Measurements from ENCODE around the gene ECHS1.
A peak's percentile ranks its signal among the peaks of the same experiment; 100 is the strongest.
"Not testable (repeated sequence)": the region's sequence is repeated elsewhere in the genome, so short reads cannot be mapped to it uniquely, and the experiment has no call there.

Gene ECHS1

GRCh38 chr10:133399123-133399601, 26.0 kb upstream of the ECHS1 start:
- no peak for DNase-seq (ENCODE audit: low read depth in 2 of 2)

- no peak for DNase-seq (ENCODE audit: low read depth in 2 of 2)
Observed at GRCh38 chr10:133397938-133398337, 24.8 kb upstream of the ECHS1 start.

DNA sequence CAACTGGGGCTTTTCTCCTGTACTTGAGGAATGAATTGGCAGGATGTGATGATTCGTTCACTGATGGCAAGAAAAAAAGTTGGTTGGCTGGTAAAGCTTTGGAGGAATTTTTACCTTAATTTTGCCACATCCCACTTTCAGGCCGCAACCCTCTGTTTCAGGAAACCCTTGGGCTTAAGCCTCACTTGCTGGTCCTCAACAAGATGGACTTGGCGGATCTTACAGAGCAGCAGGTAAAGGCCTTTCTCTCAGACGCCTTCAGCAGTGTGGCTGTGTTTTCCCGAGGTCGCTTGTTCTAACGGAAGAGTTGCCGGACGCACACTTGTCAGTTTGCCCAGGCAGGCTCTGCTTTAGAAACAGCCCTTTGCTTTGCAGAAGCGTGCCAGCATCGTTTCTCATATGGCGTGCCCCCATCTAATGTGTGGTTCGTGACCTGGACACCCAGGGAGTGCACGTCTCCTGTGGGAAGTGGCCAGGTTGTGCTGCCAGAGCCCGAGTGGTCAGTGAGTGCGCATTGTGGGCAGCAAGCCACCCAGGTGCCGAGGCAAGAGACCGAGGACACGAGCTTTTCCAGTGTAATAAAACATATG, 23.0 kb upstream of the ECHS1 start:
- DNase-seq (ENCODE audit: low read depth in 2 of 2): no peak

DNA sequence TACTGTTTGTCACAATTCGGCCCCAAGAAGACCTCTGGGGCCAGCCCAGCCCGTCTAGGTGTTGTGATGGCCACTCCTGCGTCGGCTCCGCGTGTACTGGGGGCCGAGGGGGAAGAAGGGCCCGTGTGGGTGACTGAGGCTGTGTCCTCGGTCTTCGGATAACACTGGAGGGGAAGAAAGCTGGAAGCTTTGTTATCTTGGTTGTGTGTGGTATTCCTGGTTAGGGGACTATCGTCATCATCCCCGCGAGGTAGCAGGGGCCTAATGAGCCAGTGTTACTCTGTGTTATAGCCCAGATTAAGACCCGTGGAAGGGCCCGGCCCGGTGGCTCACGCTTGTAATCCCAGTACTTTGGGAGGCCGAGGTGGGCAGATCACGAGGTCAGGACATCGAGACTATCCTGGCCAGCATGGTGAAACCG, 21.7 kb upstream of the ECHS1 start:
- no peak for DNase-seq (ENCODE audit: low read depth in 2 of 2)

GRCh38 chr10:133394064-133394663, 21.0 kb upstream of the ECHS1 start, which contains the start of gene MTG1:
MTG1 (plus strand) TSS chr10:133394157; CDS start chr10:133394221, 64 bp downstream.
- peak; percentile 86 to 89 for DNase-seq (ENCODE audit: low read depth in 2 of 2)

DNA sequence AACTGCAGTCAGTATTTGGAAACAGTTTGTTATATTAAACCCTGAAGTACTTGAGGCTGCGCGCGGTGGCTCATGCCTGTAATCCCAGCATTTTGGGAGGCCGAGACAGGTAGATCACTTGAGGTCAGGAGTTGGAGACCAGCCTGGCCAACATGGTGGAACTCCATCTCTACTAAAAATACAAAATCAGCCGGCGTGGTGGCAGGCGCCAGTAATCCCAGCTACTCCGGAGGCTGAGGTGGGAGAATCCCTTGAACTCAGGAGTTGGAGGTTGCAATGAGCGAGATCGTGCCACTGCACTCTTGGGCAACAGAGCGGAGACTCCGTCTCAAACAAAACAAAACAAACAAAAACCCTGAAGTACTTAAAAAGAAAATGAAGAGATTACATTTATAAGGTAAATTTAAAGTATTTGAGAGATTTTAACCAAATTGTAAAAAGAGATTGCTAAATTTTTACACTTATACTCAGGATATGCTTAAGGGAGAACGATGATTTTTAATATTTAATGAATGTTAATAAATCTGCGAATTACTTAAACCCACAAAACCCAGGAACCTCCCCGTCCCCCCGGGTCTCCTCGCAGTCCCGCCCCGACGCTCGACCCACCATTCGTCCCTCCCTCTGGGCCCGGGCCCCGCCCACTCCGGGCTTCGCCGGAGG, 20.4 kb upstream of the ECHS1 start:
- DNase-seq (ENCODE audit: low read depth in 2 of 2): no peak

GRCh38 chr10:133391761-133392518, 18.8 kb upstream of the ECHS1 start:
- DNase-seq (ENCODE audit: low read depth in 2 of 2): no peak

- DNase-seq (ENCODE audit: low read depth in 2 of 2): no peak
Observed at GRCh38 chr10:133391249-133391635, 18.1 kb upstream of the ECHS1 start.

DNA sequence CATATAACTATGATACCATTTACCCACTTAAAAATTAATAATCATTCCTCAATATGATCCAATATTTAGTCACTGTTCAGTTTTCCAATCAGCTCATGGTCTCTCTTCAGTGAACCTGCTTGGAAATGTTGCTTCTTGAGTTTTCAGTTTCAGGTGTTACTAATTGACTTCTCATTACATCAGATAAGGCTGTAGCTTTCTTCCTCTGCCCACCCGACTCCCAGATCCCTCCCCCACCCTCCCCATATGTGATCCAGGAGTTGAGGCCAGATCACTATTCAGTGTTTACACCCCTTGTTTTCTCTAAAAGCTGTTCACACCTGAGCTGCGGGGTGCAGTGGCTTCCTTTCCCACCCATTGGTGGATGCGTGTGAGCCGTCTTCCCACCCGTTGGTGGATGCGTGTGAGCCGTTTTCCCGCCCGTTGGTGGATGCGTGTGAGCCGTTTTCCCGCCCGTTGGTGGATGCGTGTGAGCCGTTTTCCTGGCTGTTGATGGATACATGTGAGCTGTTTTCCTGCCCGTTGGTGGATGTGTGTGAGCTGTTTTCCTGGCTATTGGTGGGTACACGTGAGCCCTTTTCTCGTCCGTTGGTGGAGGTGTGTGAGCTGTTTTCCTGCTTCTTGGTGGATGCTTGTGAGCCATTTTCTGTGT, 17.6 kb upstream of the ECHS1 start:
- no peak for DNase-seq (ENCODE audit: low read depth in 2 of 2)

DNA sequence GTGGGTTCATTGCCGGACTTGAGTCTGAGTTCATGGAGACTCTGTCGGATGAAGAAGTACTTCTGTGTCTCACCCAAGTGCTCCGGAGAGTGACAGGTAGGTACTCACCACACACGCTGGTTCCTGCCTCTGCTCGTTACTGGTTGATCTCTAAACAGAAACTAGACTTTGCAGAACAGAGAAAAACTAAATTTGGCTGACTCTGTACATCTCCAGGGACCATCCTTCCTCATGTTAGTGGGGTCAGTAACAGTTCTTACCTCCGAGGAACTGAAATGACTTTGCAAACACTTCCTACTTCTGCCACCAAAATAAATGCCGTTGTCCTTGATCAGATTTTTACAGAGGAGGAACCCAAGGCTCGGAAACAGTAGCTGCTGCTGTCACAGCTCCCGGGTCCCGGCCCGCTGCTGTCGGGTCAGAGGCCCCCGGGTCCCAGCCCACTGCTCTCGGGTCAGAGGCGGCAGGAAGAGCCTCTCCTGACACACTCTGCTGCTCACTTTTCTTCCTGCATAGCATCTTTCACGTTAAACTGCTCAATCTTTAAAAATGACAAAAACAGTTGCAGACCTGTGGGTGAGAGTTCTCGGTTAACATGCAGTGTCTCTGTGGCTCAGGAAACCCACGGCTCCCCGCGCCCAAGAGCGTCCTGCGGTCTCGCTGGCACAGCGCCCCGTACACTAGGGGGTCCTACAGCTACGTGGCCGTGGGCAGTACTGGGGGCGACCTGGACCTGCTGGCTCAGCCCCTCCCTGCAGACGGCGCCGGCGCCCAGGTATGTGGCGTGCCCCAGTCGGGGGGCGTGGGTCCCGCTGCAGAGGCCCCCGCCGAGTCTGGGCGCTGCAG, 16.0 kb upstream of the ECHS1 start:
- DNase-seq (ENCODE audit: low read depth in 2 of 2): no peak

- no peak for DNase-seq (ENCODE audit: low read depth in 2 of 2)
Observed at GRCh38 chr10:133388236-133388972, 15.2 kb upstream of the ECHS1 start.

DNA sequence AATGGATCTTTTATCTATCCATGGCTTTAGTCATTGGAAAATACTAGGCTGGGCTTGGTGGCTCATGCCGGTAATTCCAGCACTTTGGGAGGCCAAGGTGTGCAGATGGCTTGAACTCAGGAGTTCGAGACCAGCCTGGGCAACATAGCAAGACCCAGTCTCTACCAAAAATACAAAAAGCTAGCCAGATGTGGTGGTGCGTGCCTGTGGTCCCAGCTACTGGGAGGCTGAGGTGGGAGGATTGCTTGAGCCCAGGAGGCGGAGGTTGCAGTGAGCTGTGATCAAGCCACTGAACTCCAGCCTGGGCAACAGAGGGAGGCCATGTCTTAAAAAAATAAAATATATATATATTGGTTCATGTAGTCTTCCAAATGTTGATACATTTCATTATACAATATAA, 13.8 kb upstream of the ECHS1 start:
- DNase-seq (ENCODE audit: low read depth in 2 of 2): not testable (repeated sequence)

DNA sequence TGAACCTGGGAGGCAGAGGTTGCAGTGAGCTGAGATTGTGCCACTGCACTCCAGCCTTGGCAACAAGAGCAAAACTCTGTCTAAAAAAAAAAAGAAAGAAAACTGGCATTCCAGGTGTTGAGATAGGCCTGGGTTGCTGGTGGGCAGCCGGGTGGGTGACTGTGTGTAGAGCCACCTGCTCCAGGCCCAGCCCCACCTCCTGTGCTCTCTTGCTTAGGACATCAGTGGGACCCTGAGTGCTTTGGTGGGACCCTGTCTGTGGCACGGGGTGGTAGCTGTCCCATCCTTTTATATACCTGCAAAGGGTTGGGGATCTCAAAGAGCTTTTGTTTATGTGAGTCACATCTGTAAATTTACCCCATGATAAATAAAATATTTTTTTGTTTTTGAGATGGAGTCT, 12.1 kb upstream of the ECHS1 start:
- no peak for DNase-seq (ENCODE audit: low read depth in 2 of 2)

DNA sequence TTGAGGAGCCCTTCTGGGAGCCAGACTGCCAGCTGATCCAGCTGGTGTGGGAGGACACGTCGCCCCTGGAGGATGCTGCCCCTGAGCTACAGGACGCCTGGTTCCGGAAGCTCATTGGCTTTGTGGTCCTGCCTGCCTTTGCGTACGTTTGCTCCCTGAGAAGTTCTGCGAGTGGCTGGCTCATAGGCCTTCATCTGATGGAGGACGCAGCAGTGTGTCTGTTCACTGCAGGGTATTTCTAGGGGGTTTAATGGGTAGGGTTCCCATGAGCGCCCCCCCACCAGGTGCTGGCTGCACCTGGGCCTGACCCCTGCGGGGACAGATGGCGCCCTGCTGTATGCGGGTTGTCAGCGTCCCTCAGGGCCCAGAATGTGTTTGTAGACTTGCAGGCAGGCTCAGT, 10.9 kb upstream of the ECHS1 start:
- DNase-seq (ENCODE audit: low read depth in 2 of 2): no peak

- DNase-seq (ENCODE audit: low read depth in 2 of 2): no peak
Observed at GRCh38 chr10:133383551-133383950, 10.4 kb upstream of the ECHS1 start.

- DNase-seq (ENCODE audit: low read depth in 2 of 2): no peak
Observed at GRCh38 chr10:133381036-133381435, 7.9 kb upstream of the ECHS1 start.

GRCh38 chr10:133379801-133380666, 6.9 kb upstream of the ECHS1 start:
- DNase-seq (ENCODE audit: low read depth in 2 of 2): no peak

GRCh38 chr10:133379152-133379800, 6.1 kb upstream of the ECHS1 start, which contains the start of gene PAOX:
PAOX (plus strand) TSS chr10:133379262; CDS start chr10:133379317, 55 bp downstream.
- peak in 1 of 2 donors; percentile 41 for DNase-seq (ENCODE audit: low read depth in 2 of 2)

Data from stimulated activated CD8-positive, alpha-beta memory T cell treated with anti-CD3 and anti-CD28 coated beads, Interleukin-15, amount 100 ng/mL, for 4 hours (primary cell).